ENCODE results near the gene TPT1.

- TF ChIP-seq CTCF (IDR thresholded peaks at IDR 0.05): no peak
- no peak for TF ChIP-seq USF2 (IDR thresholded peaks at IDR 0.05)
- no peak for TF ChIP-seq SMC3 (IDR thresholded peaks at IDR 0.05)
- TF ChIP-seq RFX5 (IDR thresholded peaks at IDR 0.05): no peak
- no peak for TF ChIP-seq CBX2 (IDR thresholded peaks at IDR 0.05; ENCODE audit: borderline replicate concordance, low read depth)
- no peak for TF ChIP-seq JUNB (IDR thresholded peaks at IDR 0.05)
- TF ChIP-seq HOXA7 (CRISPR knock-in tag; IDR thresholded peaks at IDR 0.05): no peak
- TF ChIP-seq POLR2A (IDR thresholded peaks at IDR 0.05; ENCODE audit: low read length): no peak
- TF ChIP-seq FOSB (CRISPR knock-in tag; IDR thresholded peaks at IDR 0.05): no peak
- TF ChIP-seq PBX3 (IDR thresholded peaks at IDR 0.05): no peak
- TF ChIP-seq HDAC2 (IDR thresholded peaks at IDR 0.05): no peak
- TF ChIP-seq FOSL2 (IDR thresholded peaks at IDR 0.05): no peak
- no peak for TF ChIP-seq FOSL2 (CRISPR knock-in tag; IDR thresholded peaks at IDR 0.05)
- TF ChIP-seq, protein P1, sequence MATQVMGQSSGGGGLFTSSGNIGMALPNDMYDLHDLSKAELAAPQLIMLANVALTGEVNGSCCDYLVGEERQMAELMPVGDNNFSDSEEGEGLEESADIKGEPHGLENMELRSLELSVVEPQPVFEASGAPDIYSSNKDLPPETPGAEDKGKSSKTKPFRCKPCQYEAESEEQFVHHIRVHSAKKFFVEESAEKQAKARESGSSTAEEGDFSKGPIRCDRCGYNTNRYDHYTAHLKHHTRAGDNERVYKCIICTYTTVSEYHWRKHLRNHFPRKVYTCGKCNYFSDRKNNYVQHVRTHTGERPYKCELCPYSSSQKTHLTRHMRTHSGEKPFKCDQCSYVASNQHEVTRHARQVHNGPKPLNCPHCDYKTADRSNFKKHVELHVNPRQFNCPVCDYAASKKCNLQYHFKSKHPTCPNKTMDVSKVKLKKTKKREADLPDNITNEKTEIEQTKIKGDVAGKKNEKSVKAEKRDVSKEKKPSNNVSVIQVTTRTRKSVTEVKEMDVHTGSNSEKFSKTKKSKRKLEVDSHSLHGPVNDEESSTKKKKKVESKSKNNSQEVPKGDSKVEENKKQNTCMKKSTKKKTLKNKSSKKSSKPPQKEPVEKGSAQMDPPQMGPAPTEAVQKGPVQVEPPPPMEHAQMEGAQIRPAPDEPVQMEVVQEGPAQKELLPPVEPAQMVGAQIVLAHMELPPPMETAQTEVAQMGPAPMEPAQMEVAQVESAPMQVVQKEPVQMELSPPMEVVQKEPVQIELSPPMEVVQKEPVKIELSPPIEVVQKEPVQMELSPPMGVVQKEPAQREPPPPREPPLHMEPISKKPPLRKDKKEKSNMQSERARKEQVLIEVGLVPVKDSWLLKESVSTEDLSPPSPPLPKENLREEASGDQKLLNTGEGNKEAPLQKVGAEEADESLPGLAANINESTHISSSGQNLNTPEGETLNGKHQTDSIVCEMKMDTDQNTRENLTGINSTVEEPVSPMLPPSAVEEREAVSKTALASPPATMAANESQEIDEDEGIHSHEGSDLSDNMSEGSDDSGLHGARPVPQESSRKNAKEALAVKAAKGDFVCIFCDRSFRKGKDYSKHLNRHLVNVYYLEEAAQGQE (IDR thresholded peaks at IDR 0.05): no peak
Observed at GRCh38 chr13:45302507-45302906, 38.5 kb downstream of the TPT1 start.

Measured in A549 (cell line).